H1 (cell line): Measurements from ENCODE around the gene GLRA2. TPM values are rescaled to one million over a fixed set of nuclear protein-coding genes. Genes with fewer than 3 reads are reported as not detected.

Experiments used
- CTCF ChIA-PET: fragments of 300-600 bp; sonication (Branson Sonifier 250); formaldehyde crosslinking; loops from one replicate; lab custom pipeline; 2021; ENCODE audit not compliant: partially characterized antibody; lab: Charles Lee
- POLR2A ChIA-PET: fragments of 300-600 bp; sonication (Branson Sonifier 250); formaldehyde crosslinking; loops from one replicate; lab custom pipeline; 2021; ENCODE audit warnings: inconsistent platforms; ENCODE audit not compliant: partially characterized antibody; lab: Charles Lee
- DNase-seq, 2 experiments: peaks; one replicate each; pipeline versions ENCODE4 v3.0.0 to v3.0.0-alpha.2; 2010 to 2022; ENCODE audit warnings: low spot score in 2 of 2, low read depth in 1 of 2, mixed read lengths in 1 of 2
- FAIRE-seq: peaks from 2 replicates; lab custom pipeline; 2011; peaks lifted over from hg19 to GRCh38; lab: Jason Lieb, UNC
- H2AFZ ChIP-seq: 2 replicates; pipeline ENCODE4 v1.8.1; 2012; ENCODE audit warnings: low read length, inconsistent platforms
- H2AK5ac ChIP-seq: 2 replicates; pipeline ENCODE4 v1.6.1; 2013; ENCODE audit warnings: low read depth, low read length
- H2BK120ac ChIP-seq: replicated peaks from 2 replicates; pipeline ENCODE3; 2013; ENCODE audit warnings: low read depth, low read length, inconsistent platforms
- H2BK12ac ChIP-seq: 2 replicates; pipeline ENCODE4 v1.6.1; 2013; ENCODE audit warnings: low read depth, low read length
- H2BK15ac ChIP-seq: 2 replicates; pipeline ENCODE4 v1.6.1; 2013; ENCODE audit warnings: low read length
- H2BK20ac ChIP-seq: 2 replicates; pipeline ENCODE4 v1.6.1; 2013; ENCODE audit warnings: low read length
- H2BK5ac ChIP-seq: 2 replicates; pipeline ENCODE4 v1.6.1; 2013; ENCODE audit warnings: low read depth, low read length
- H3K14ac ChIP-seq: 2 replicates; pipeline ENCODE4 v1.6.1; 2013; ENCODE audit warnings: inconsistent platforms; ENCODE audit not compliant: insufficient read length
- H3K18ac ChIP-seq: 2 replicates; pipeline ENCODE4 v1.6.1; 2013; ENCODE audit warnings: low read length; ENCODE audit errors: extremely low read depth
- H3K23ac ChIP-seq: 2 replicates; pipeline ENCODE4 v1.6.1; 2013; ENCODE audit warnings: inconsistent platforms; ENCODE audit not compliant: insufficient read length
- H3K23me2 ChIP-seq: 2 replicates; pipeline ENCODE4 v1.6.1; 2013; ENCODE audit warnings: low read depth, low read length
- H3K27ac ChIP-seq: 2 replicates; pipeline ENCODE4 v1.6.1; 2011; ENCODE audit warnings: low read depth, low read length, inconsistent platforms
- H3K27me3 ChIP-seq, 4 experiments: replicated peaks in 1 of 4; 1 replicate in 1 of 4; 2 replicates in 3 of 4; pipeline versions ENCODE4 v1.6.1 to v1.8.1; 2011 to 2013; ENCODE audit warnings: low read length in 3 of 4, mild to moderate bottlenecking in 3 of 4, inconsistent platforms in 2 of 4, mixed read lengths in 2 of 4, moderate library complexity in 1 of 4; ENCODE audit not compliant: control insufficient read depth in 3 of 4, insufficient read depth in 3 of 4; ENCODE audit errors: extremely low read depth in 1 of 4
- H3K36me3 ChIP-seq, 4 experiments: 2 replicates each; pipeline versions ENCODE4 v1.6.1 to v1.8.1; 2011 to 2013; ENCODE audit warnings: mild to moderate bottlenecking in 4 of 4, low read length in 3 of 4, moderate library complexity in 2 of 4, control low read depth in 1 of 4, inconsistent platforms in 1 of 4; ENCODE audit not compliant: insufficient read depth in 4 of 4, control insufficient read depth in 2 of 4
- H3K4ac ChIP-seq: replicated peaks from 2 replicates; pipeline ENCODE3; 2013; ENCODE audit warnings: low read length, low read depth, mixed read lengths, inconsistent platforms; ENCODE audit not compliant: insufficient read length
- H3K4me1 ChIP-seq, 4 experiments: replicated peaks in 1 of 4; 1 replicate in 1 of 4; 2 replicates in 3 of 4; pipeline versions ENCODE4 v1.6.1 to v1.8.1; 2011 to 2013; ENCODE audit warnings: low read length in 3 of 4, inconsistent platforms in 2 of 4, mixed read lengths in 1 of 4; ENCODE audit not compliant: insufficient read depth in 4 of 4, control insufficient read depth in 3 of 4
- H3K4me2 ChIP-seq, 2 experiments: 2 replicates each; pipeline versions ENCODE4 v1.6.1 to v1.8.1; 2011 to 2013; ENCODE audit warnings: low read depth in 2 of 2, low read length in 2 of 2, control low read depth in 1 of 2, inconsistent platforms in 1 of 2, mild to moderate bottlenecking in 1 of 2; ENCODE audit not compliant: insufficient read depth in 1 of 2
- H3K4me3 ChIP-seq, 4 experiments: fragments of 200-600, 300-600 bp in 1 of 4; sonication (generic), shearing (Covaris generic), sonication (Bioruptor Twin) in 1 of 4; 2 replicates each; pipeline versions ENCODE4 v1.5.1 to v1.8.1; 2011 to 2016; ENCODE audit warnings: low read length in 4 of 4, low read depth in 3 of 4, control low read depth in 2 of 4, inconsistent platforms in 2 of 4, mild to moderate bottlenecking in 2 of 4, mixed read lengths in 1 of 4, moderate library complexity in 1 of 4; ENCODE audit not compliant: insufficient read depth in 2 of 4; ENCODE audit errors: extremely low read depth in 1 of 4
- H3K56ac ChIP-seq: replicated peaks from 2 replicates; pipeline ENCODE3; 2013; ENCODE audit warnings: low read depth, mild to moderate bottlenecking, mixed read lengths, low read length, inconsistent platforms; ENCODE audit not compliant: insufficient read length
- H3K79me1 ChIP-seq: 2 replicates; pipeline ENCODE4 v1.6.1; 2013; ENCODE audit warnings: low read depth, low read length, control low read depth
- H3K79me2 ChIP-seq, 2 experiments: 2 replicates each; pipeline versions ENCODE4 v1.6.1 to v1.8.1; 2012 to 2013; ENCODE audit warnings: low read length in 2 of 2, mild to moderate bottlenecking in 2 of 2, inconsistent platforms in 1 of 2; ENCODE audit not compliant: insufficient read depth in 2 of 2, control insufficient read depth in 1 of 2
- H3K9ac ChIP-seq, 4 experiments: replicated peaks in 1 of 4; 1 replicate in 1 of 4; 2 replicates in 3 of 4; pipeline versions ENCODE4 v1.6.1 to v1.8.1; 2011 to 2013; ENCODE audit warnings: low read depth in 3 of 4, low read length in 3 of 4, control low read depth in 2 of 4, mild to moderate bottlenecking in 2 of 4, moderate library complexity in 2 of 4, inconsistent platforms in 1 of 4; ENCODE audit errors: extremely low read depth in 1 of 4
- H3K9me3 ChIP-seq, 2 experiments: 2 replicates each; pipeline versions ENCODE4 v1.6.1 to v1.8.1; 2012 to 2013; ENCODE audit warnings: mild to moderate bottlenecking in 2 of 2, moderate library complexity in 2 of 2, control low read depth in 1 of 2, inconsistent platforms in 1 of 2, low read depth in 1 of 2, low read length in 1 of 2, mixed read lengths in 1 of 2; ENCODE audit not compliant: insufficient read depth in 2 of 2
- H4K20me1 ChIP-seq, 2 experiments: replicated peaks in 1 of 2; 2 replicates each; pipeline versions ENCODE3 to v1.8.1; 2011 to 2013; ENCODE audit warnings: inconsistent platforms in 2 of 2, low read length in 2 of 2, mild to moderate bottlenecking in 1 of 2; ENCODE audit not compliant: insufficient read depth in 2 of 2, control insufficient read depth in 1 of 2
- H4K5ac ChIP-seq: 2 replicates; pipeline ENCODE4 v1.6.1; 2013; ENCODE audit warnings: low read length, low read depth, mixed read lengths, inconsistent platforms; ENCODE audit not compliant: insufficient read length
- H4K8ac ChIP-seq: 2 replicates; pipeline ENCODE4 v1.8.0; 2013; ENCODE audit warnings: mild to moderate bottlenecking, moderate library complexity, low read length, inconsistent platforms; ENCODE audit not compliant: insufficient read depth; ENCODE audit errors: extremely low read depth
- H4K91ac ChIP-seq: replicated peaks from 2 replicates; pipeline ENCODE3; 2013; ENCODE audit warnings: low read length, mixed read lengths, inconsistent platforms; ENCODE audit not compliant: insufficient read length
- ATF2 ChIP-seq: IDR thresholded peaks from 2 replicates; pipeline ENCODE4 v1.6.1; 2012; ENCODE audit warnings: low read length, inconsistent platforms
- BACH1 ChIP-seq: IDR thresholded peaks from 2 replicates; pipeline ENCODE4 v1.6.1; 2012; ENCODE audit warnings: low read length, improper control_type of control experiment
- CBX5 ChIP-seq: fragments of 300-800, 300-1000 bp; sonication (generic); IDR thresholded peaks from 2 replicates; pipeline ENCODE4 v1.7.1; 2016; ENCODE audit warnings: antibody characterized with exemption, low read length, low read depth
- CBX8 ChIP-seq: fragments of 300-800, 300-1000 bp; sonication (generic); IDR thresholded peaks from 2 replicates; pipeline ENCODE4 v1.7.1; 2016; ENCODE audit warnings: low read depth, low read length, borderline replicate concordance
- CREB1 ChIP-seq: IDR thresholded peaks from 2 replicates; pipeline ENCODE4 v1.6.1; 2012; ENCODE audit warnings: inconsistent platforms
- CTBP2 ChIP-seq: IDR thresholded peaks from 2 replicates; pipeline ENCODE4 v1.7.0; 2011; ENCODE audit warnings: borderline replicate concordance, mild to moderate bottlenecking, moderate library complexity, mixed read lengths, low read length; ENCODE audit not compliant: insufficient read depth, insufficient read length
- EP300 ChIP-seq, 2 experiments: IDR thresholded peaks; 1 replicate in 1 of 2; 2 replicates in 1 of 2; pipeline ENCODE4 v1.6.1; 2011 to 2012; ENCODE audit warnings: low read depth in 2 of 2, low read length in 2 of 2, mild to moderate bottlenecking in 2 of 2, borderline replicate concordance in 1 of 2, inconsistent platforms in 1 of 2, moderate library complexity in 1 of 2
- HDAC6 ChIP-seq: IDR thresholded peaks from one replicate; pipeline ENCODE4 v1.7.1; 2012; ENCODE audit warnings: low read depth, mild to moderate bottlenecking, inconsistent platforms, low read length, moderate library complexity
- KDM5A ChIP-seq: fragments of 200-600 bp; IDR thresholded peaks from 2 replicates; pipeline ENCODE4 v1.7.1; 2012; ENCODE audit warnings: mild to moderate bottlenecking, low read length, inconsistent platforms, mixed read lengths
- RNF2 ChIP-seq: fragments of 200-900, 300-1000 bp; sonication (generic); IDR thresholded peaks from 2 replicates; pipeline ENCODE4 v1.7.1; 2016; ENCODE audit warnings: borderline replicate concordance, low read depth, mild to moderate bottlenecking, antibody characterized with exemption, low read length; ENCODE audit not compliant: poor library complexity, severe bottlenecking; ENCODE audit errors: missing control alignments
- SIN3A ChIP-seq, 2 experiments: IDR thresholded peaks in 1 of 2; conservative IDR thresholded peaks in 1 of 2; 2 replicates each; pipeline ENCODE4 v1.6.1; 2011 to 2012; ENCODE audit warnings: low read length in 2 of 2, improper control_type of control experiment in 1 of 2, low read depth in 1 of 2, mild to moderate bottlenecking in 1 of 2
- SP2 ChIP-seq: IDR thresholded peaks from 2 replicates; pipeline ENCODE4 v1.6.1; 2012; ENCODE audit warnings: mild to moderate bottlenecking, low read length, inconsistent platforms
- SUZ12 ChIP-seq: fragments of 200-600 bp; sonication (generic); IDR thresholded peaks from 2 replicates; pipeline ENCODE4 v1.6.1; 2012; ENCODE audit warnings: mild to moderate bottlenecking, inconsistent platforms, low read length, moderate library complexity, mixed read lengths
- polyA plus RNA-seq, 7 experiments: library from polyadenylated mRNA; depleted of rRNA in 3 of 7; stranded (reverse) in 5 of 7; unstranded in 2 of 7; fragments of >200 nt in 5 of 7; fragments of 200-250 nt in 2 of 7; gene quantifications; 1 replicate in 5 of 7; 2 replicates in 1 of 7; 4 replicates in 1 of 7; pipeline versions ENCODE4 v1.2.1 to v1.2.3, GENCODE V29; 2011 to 2013; ENCODE audit warnings: missing spikeins in 2 of 7, mixed read lengths in 2 of 7
- total RNA-seq: library from RNA; stranded (reverse); fragmentation: NEBNext Ultra II Directional; extraction: Animal tissue kit (Norgen Biotek cat#: 25700); gene quantifications from 2 replicates; pipeline ENCODE4 v1.2.1, GENCODE V29; 2021

The GLRA2 gene
- total and polyA plus RNA-seq, 2 of the 8 experiments (the other 6 are each of a cell fraction or from before 2014, with no cell fraction given), result not detected

DNA sequence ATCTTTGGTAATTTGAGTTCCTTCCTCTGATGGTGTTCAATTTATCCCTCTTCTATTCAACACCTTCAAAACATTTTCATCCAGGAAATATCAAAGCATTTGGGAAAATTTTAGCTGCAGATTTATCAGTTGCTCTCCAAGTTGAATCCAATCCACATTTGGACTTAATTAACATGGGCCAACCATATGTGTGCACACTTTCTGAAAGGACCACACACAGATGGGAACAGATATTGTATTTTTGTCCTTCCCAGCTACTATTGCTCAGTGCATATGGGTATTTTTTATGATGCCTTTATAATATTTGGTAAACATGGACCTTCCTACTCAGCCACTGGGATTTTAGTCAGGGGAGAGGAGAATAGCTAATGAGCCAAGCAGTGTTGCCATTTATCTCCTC, 65.2 kb downstream of the GLRA2 start:
- Histone ChIP-seq H4K8ac (no peak overlapping the region), H2BK5ac (no peak overlapping the region), H3K23me2 (no peaks in the 10 kb centered on the region), H2BK20ac (no peak overlapping the region), H3K14ac (no peak overlapping the region), H3K27ac (no peak overlapping the region), H3K4me3 (no peak overlapping the region), H3K79me2 (no peaks in the 10 kb centered on the region), H4K91ac (no peak overlapping the region), H3K9ac (no peak overlapping the region), H3K23ac (no peak overlapping the region), H2AK5ac (no peak overlapping the region), H3K27me3 (no peaks in the 10 kb centered on the region), H3K79me1 (no peaks in the 10 kb centered on the region), H3K9me3 (no peaks in the 10 kb centered on the region), H2BK120ac (no peak overlapping the region), H3K36me3 (no peaks in the 10 kb centered on the region), H3K4me2 (no peak overlapping the region), H4K5ac (no peak overlapping the region), H2BK12ac (no peak overlapping the region), H3K56ac (no peak overlapping the region), H4K20me1 (no peaks in the 10 kb centered on the region), H3K4ac (no peak overlapping the region), H2AFZ (no peak overlapping the region), H3K18ac (no peak overlapping the region), H3K4me1 (peaks cover 0 to 4% (median 1%) of the 10 kb centered on the region in 4 experiments; a peak in 3 of 7 replicates), H2BK15ac (no peak overlapping the region)
- no peak for DNase-seq
- CTCF ChIA-PET, result no interaction called here
- no peak for FAIRE-seq
- POLR2A ChIA-PET, result no interaction called here
- TF ChIP-seq EP300 (IDR thresholded peaks at IDR 0.05; ENCODE audit: borderline replicate concordance in 1 of 2, low read depth in 2 of 2, low read length in 2 of 2) (no peak), CBX5 (no peak), BACH1 (no peak), CBX8 (no peak), CTBP2 (no peak), CREB1 (no peak), SUZ12 (no peak), SIN3A (conservative IDR thresholded peaks at IDR 0.05 in 1 of 2, IDR thresholded peaks at IDR 0.05 in 1 of 2; ENCODE audit: low read depth in 1 of 2, low read length in 2 of 2) (no peak), RNF2 (no peak), ATF2 (no peak), SP2 (no peak), KDM5A (no peak), HDAC6 (no peak)
